Ishikawa (cell line): ENCODE measurements around the gene SUOX.
A peak's percentile ranks its signal among the peaks of the same experiment; 100 is the strongest.

Experiments
- CEBPB ChIP-seq: IDR thresholded peaks from 2 replicates; pipeline ENCODE4 v1.6.1; 2012
- CREB1 ChIP-seq: IDR thresholded peaks from 2 replicates; pipeline ENCODE4 v1.6.1; 2012; ENCODE audit warnings: low read depth
- EGR1 ChIP-seq: IDR thresholded peaks from 2 replicates; pipeline ENCODE4 v1.6.1; 2012
- EP300 ChIP-seq: IDR thresholded peaks from 2 replicates; pipeline ENCODE4 v1.6.1; 2012; ENCODE audit warnings: borderline replicate concordance
- FOXM1 ChIP-seq: IDR thresholded peaks from 2 replicates; pipeline ENCODE4 v1.6.1; 2012; ENCODE audit warnings: low read depth, borderline replicate concordance
- NFIC ChIP-seq: IDR thresholded peaks from 2 replicates; pipeline ENCODE4 v1.6.1; 2012
- RAD21 ChIP-seq: IDR thresholded peaks from 2 replicates; pipeline ENCODE4 v1.6.1; 2012; ENCODE audit warnings: low read depth
- TAF1 ChIP-seq: IDR thresholded peaks from 2 replicates; pipeline ENCODE4 v1.6.1; 2012; ENCODE audit warnings: low read depth, mild to moderate bottlenecking
- TCF12 ChIP-seq: IDR thresholded peaks from 2 replicates; pipeline ENCODE4 v1.6.1; 2012; ENCODE audit warnings: low read depth
- TEAD4 ChIP-seq: IDR thresholded peaks from 2 replicates; pipeline ENCODE4 v1.6.1; 2012
- YY1 ChIP-seq: IDR thresholded peaks from 2 replicates; pipeline ENCODE4 v1.6.1; 2012; ENCODE audit warnings: low read depth
- ZBTB7A ChIP-seq: IDR thresholded peaks from 2 replicates; pipeline ENCODE4 v1.6.1; 2012; ENCODE audit warnings: low read depth
- TF ChIP-seq, protein P1 (sequence below): IDR thresholded peaks from 2 replicates; pipeline ENCODE4 v1.6.1; 2012; ENCODE audit warnings: low read depth, mild to moderate bottlenecking
- TF ChIP-seq, protein P2 (sequence below): IDR thresholded peaks from 2 replicates; pipeline ENCODE4 v1.6.1; 2012
- TF ChIP-seq, protein P3 (sequence below): IDR thresholded peaks from 2 replicates; pipeline ENCODE4 v1.6.1; 2012

SUOX gene

DNA sequence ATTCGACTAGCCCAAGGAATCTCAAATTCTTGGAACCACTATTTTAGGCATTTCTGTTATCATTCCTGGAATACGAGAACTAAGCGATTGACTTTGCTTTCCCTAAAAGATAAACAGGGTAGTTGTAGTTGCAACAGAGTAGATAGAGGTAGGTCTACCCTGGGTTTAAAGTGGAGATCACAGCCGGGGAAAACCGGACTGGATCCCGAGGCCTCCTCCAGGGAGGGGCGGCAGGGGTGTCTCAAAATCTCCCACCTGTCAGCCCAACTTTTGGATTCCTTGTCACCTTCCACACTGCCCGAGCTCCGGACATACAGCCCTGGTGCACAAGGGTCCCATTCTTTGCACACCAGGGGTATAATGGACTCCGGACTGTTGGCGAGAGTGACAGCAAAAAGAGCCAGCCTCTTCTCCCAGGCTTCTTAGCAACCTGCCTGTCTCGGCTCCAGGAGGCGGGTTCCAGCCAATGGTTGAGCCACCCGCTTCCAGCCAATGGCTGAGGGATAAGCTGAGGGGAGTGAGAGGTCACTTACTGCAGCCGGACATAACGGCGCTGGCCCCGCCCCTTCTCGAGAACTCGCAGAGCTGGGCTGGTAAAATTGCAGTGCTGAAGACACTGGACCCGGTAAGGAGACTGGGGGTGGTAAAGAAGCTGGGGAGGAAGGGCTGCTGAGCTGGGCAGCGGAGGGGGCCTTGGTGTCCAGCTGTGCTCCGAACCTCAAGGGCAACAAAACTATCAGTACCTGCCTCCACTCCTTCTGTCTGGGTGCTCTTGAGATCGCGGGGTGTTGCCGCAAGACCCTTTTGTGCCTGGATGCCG lies at the start of gene SUOX:
SUOX (plus strand) TSS at position 562 of the 820 bp plus-strand sequence. CDS start 4,946 bp downstream, outside the sequence.
- TF ChIP-seq RAD21 (no peak), TAF1 (peak; percentile 82), FOXM1 (no peak), CREB1 (no peak), CEBPB (0 out of 2 replicates have a peak, but pooled peaks have one; percentile 28), YY1 (peak; percentile 78), TEAD4 (peak; percentile 3; the same call in 1 of the 2 replicates), NFIC (peak; percentile 8; the same call in 1 of the 2 replicates), EP300 (no peak), ZBTB7A (0 out of 2 replicates have a peak, but pooled peaks have one; percentile 33), EGR1 (no peak)
- TF ChIP-seq, protein P1, sequence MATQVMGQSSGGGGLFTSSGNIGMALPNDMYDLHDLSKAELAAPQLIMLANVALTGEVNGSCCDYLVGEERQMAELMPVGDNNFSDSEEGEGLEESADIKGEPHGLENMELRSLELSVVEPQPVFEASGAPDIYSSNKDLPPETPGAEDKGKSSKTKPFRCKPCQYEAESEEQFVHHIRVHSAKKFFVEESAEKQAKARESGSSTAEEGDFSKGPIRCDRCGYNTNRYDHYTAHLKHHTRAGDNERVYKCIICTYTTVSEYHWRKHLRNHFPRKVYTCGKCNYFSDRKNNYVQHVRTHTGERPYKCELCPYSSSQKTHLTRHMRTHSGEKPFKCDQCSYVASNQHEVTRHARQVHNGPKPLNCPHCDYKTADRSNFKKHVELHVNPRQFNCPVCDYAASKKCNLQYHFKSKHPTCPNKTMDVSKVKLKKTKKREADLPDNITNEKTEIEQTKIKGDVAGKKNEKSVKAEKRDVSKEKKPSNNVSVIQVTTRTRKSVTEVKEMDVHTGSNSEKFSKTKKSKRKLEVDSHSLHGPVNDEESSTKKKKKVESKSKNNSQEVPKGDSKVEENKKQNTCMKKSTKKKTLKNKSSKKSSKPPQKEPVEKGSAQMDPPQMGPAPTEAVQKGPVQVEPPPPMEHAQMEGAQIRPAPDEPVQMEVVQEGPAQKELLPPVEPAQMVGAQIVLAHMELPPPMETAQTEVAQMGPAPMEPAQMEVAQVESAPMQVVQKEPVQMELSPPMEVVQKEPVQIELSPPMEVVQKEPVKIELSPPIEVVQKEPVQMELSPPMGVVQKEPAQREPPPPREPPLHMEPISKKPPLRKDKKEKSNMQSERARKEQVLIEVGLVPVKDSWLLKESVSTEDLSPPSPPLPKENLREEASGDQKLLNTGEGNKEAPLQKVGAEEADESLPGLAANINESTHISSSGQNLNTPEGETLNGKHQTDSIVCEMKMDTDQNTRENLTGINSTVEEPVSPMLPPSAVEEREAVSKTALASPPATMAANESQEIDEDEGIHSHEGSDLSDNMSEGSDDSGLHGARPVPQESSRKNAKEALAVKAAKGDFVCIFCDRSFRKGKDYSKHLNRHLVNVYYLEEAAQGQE, result no peak
- TF ChIP-seq, protein P2, sequence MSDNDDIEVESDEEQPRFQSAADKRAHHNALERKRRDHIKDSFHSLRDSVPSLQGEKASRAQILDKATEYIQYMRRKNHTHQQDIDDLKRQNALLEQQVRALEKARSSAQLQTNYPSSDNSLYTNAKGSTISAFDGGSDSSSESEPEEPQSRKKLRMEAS, result peak; percentile 23; the same call in 1 of the 2 replicates
- TF ChIP-seq, protein P3, sequence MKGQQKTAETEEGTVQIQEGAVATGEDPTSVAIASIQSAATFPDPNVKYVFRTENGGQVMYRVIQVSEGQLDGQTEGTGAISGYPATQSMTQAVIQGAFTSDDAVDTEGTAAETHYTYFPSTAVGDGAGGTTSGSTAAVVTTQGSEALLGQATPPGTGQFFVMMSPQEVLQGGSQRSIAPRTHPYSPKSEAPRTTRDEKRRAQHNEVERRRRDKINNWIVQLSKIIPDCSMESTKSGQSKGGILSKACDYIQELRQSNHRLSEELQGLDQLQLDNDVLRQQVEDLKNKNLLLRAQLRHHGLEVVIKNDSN, result no peak

DNA sequence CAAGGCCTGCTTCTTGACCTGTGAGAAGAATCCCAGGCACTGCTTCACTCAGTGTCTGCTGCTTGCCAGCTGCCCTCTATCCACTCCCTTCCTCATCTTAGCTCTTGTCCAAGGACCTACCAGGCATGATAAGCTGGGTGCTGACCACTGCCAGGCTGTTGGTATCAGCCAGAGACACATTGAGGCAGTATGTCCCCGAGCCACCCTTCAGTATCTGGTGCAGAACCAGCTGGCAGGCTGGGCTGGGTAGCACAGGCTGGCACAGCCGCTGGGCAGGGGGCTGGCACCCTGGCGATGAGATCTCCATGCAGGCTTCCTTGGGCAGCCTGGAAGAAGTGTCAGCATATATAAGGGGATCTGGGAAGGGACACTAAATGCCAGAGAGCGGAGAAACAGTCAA lies 41.7 kb upstream of the SUOX start:
- TF ChIP-seq RAD21 (no peak), FOXM1 (no peak), TCF12 (no peak), CEBPB (no peak), TAF1 (no peak), EP300 (no peak), YY1 (no peak)
- TF ChIP-seq, protein P3, result no peak
- TF ChIP-seq, protein P1, result no peak
- TF ChIP-seq, protein P2, result no peak

DNA sequence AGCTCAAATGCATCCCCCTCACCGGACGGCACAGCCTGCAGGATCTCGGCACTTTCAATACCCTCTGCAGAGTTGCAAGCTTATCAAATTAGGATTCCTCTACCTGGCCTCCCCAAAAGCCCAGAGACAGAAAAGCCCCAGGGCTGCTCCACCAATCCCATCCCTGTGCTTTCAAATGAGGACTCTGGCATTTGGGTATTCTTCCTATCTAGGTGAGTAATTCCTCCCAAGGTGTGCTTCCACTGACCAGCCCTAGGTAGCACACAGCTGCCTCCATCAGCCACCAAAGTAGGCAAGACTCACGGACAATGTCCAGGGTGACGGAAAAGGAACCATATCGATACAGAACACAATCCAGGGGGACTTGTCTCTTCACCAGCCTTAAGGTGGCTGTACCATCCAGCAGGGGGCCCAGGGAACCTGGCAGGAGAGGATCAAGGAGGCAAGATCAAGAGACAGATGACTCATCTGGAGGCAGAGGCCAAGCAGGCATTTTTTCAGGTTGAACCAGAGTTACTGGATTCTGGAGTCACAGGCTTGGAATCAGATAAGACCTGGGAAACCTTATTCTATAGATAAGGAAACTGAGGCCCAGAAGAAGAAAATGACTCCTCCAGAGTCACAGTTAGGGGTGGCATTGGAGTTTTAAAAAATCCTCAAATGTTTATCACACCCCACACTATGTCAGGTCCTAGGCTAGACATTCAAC lies 41.1 kb upstream of the SUOX start:
- TF ChIP-seq TEAD4 (peak; percentile 75), YY1 (no peak), ZBTB7A (no peak), EGR1 (no peak), FOXM1 (no peak), CEBPB (no peak), TAF1 (no peak), NFIC (peak; percentile 78), TCF12 (peak; percentile 62; the same call in 1 of the 2 replicates), EP300 (peak; percentile 42; the same call in 1 of the 2 replicates), CREB1 (no peak), RAD21 (peak; percentile 54)
- TF ChIP-seq, protein P3, result no peak
- TF ChIP-seq, protein P2, result no peak
- TF ChIP-seq, protein P1, result no peak
